ENCODE results near the gene CD28.

The CD28 gene

GRCh38 chr2:203722411-203722810 lies 16.0 kb downstream of the CD28 start:
- CTCF ChIA-PET, result no interaction called here
- POLR2A ChIA-PET, result no interaction called here
- H3K4me3 ChIP-seq (ENCODE audit: low read depth, low read length), result no peak overlapping the region
- TF ChIP-seq, protein P1, sequence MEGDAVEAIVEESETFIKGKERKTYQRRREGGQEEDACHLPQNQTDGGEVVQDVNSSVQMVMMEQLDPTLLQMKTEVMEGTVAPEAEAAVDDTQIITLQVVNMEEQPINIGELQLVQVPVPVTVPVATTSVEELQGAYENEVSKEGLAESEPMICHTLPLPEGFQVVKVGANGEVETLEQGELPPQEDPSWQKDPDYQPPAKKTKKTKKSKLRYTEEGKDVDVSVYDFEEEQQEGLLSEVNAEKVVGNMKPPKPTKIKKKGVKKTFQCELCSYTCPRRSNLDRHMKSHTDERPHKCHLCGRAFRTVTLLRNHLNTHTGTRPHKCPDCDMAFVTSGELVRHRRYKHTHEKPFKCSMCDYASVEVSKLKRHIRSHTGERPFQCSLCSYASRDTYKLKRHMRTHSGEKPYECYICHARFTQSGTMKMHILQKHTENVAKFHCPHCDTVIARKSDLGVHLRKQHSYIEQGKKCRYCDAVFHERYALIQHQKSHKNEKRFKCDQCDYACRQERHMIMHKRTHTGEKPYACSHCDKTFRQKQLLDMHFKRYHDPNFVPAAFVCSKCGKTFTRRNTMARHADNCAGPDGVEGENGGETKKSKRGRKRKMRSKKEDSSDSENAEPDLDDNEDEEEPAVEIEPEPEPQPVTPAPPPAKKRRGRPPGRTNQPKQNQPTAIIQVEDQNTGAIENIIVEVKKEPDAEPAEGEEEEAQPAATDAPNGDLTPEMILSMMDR (IDR thresholded peaks at IDR 0.05; ENCODE audit: insufficient read depth, low read length, missing control alignments), result no peak
- DNase-seq (ENCODE audit: low read depth, low spot score), result no peak

- no peak overlapping the region for H3K4me3 ChIP-seq (ENCODE audit: low read depth, low read length)
- ChIA-PET CTCF (interaction anchor here (0.9 to 1.1 kb wide), 2 partner anchors 14 to 55 kb away, joined by 3 read pairs; no protein-coding TSS in a partner anchor), POLR2A (no interaction called here)
- DNase-seq (ENCODE audit: low read depth, low spot score), result no peak
- TF ChIP-seq, protein P1 (IDR thresholded peaks at IDR 0.05; ENCODE audit: insufficient read depth, low read length, missing control alignments), result no peak
These were observed 21.9 kb downstream of the CD28 start for GRCh38 chr2:203728321-203728720.

DNA sequence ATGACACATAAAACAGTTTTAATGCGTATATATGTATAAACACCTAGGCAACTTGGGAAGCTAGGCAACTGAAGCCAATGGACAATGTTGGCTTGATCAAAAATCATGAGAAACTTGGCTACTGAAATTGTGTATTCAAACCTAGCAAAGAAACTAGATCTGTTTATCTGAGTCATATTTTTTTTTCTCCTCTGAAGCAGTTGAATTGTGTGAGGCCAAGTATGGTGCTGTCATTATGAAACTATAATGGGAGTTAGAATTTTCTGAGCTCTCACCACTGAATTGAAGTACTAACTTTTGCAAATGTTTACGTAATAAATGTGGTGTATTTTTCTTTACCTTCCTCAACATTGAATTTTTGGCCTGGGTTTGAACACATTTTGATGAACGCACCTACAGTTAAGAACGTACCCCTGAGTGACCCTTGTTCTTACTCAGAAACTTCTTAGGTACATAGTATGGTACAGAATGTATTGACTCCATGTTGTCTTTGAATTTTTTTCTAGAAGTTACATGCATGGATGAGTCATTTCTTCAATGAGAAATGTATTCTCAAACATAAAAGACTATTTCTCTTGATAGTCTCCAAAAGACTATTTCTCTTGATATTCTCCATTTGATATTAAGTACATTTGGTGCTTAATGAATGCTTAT lies 23.8 kb downstream of the CD28 start:
- H3K4me3 ChIP-seq (ENCODE audit: low read depth, low read length), result no peak overlapping the region
- POLR2A ChIA-PET, result no interaction called here
- CTCF ChIA-PET, result interaction anchor here (1.2 kb wide), 1 partner anchor 10 kb away, joined by 3 read pairs; no protein-coding TSS in a partner anchor
- no peak for DNase-seq (ENCODE audit: low read depth, low spot score)
- TF ChIP-seq, protein P1 (IDR thresholded peaks at IDR 0.05; ENCODE audit: insufficient read depth, low read length, missing control alignments), result no peak

DNA sequence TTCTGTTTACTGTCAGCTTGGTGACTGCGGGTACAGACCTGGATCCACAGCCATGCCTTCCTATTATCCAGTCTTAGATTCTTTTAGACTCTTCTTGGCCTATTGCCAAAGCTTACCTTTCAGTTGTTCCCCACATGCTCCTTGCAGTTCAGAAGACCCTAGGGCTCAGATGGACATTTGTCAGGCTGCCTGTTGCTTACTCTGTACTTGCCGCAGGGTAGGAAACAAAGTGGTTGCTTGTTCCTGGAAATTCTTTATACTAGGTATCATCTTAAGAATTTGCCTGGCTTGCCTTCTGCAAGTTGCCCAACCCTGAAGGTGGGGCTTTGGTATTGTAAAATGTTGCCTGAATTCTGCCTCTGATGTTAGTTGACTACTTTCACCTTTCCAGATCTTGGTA lies 24.4 kb downstream of the CD28 start:
- no peak overlapping the region for H3K4me3 ChIP-seq (ENCODE audit: low read depth, low read length)
- DNase-seq (ENCODE audit: low read depth, low spot score), result no peak
- ChIA-PET CTCF (interaction anchor here (1.2 kb wide), 1 partner anchor 9 kb away, joined by 3 read pairs; no protein-coding TSS in a partner anchor), POLR2A (no interaction called here)
- TF ChIP-seq, protein P1 (IDR thresholded peaks at IDR 0.05; ENCODE audit: insufficient read depth, low read length, missing control alignments), result no peak

DNA sequence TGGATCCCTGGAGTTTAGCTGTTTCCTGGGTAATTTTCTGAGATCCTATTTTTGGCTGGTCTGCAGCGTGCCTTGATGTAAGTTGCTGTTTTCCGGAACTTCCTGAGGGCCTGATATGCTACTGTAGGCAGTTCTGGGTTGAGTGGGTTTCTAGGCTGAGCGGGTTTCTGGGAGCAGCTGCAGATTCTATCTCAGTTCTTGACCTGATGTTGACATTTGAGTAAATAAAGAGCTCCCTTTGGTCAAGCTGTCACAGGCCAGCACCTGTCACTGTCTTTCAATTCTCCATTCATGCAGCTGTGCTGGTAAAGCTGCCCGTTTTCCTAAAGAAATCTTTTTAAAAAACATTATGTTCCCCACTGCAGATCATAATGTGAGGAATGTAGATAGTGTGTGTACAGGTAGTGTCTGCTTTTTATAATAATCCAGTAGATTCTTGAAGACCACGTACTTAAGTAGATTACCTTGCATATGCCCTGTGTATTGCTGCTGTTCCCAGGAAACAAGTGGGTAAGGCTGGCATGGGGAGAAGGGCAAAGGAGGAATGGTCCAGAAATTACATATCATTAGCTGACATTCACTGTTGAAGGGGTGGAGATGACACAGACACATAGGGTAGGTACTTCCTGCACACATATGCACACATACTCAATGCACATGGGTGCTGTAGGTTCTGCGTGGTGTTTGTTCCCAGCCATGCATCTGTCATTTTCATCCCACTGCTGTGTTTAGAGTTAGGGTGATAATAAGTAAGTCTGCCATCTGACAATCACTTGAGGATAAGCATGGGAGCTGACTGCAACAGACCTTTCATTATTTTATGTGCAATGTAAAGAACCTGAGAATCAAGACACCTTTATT lies 25.9 kb downstream of the CD28 start:
- DNase-seq (ENCODE audit: low read depth, low spot score), result no peak
- POLR2A ChIA-PET, result no interaction called here
- CTCF ChIA-PET, result interaction anchor here (1.1 to 1.7 kb wide), 3 partner anchors 8 to 11 kb away, joined by 3 read pairs; no protein-coding TSS in a partner anchor
- H3K4me3 ChIP-seq (ENCODE audit: low read depth, low read length), result no peak overlapping the region
- TF ChIP-seq, protein P1 (IDR thresholded peaks at IDR 0.05; ENCODE audit: insufficient read depth, low read length, missing control alignments), result no peak

DNA sequence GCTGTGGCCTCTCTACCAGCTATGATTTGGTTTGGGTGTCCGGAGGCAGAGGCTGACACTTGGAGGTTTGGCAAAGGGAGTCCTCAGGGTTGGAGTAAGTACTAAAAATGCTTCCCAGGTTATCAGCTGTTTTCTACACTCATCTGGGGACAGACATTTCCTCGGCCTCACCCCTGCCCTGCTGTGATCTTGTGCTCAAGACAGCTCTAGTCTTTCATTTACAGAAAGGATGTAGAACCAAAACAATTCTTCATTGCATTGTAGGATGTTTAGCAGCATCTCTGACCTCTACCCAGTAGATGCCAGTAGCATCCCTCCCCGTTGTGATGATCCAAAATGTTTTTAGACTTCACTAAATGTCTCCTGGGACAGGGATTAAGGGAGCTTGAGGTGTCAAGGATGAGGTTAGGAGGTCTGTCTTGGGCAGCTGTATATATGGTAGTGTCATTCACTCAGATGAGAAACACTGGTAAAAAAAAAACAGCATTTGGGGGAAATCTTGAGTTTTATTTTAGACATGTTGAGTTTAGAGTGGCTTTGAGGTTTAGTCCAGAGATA lies 26.6 kb downstream of the CD28 start:
- ChIA-PET POLR2A (no interaction called here), CTCF (interaction anchor here (1.1 to 1.7 kb wide), 2 partner anchors 11 to 12 kb away, joined by 3 read pairs; no protein-coding TSS in a partner anchor)
- TF ChIP-seq, protein P1 (IDR thresholded peaks at IDR 0.05; ENCODE audit: insufficient read depth, low read length, missing control alignments), result no peak
- H3K4me3 ChIP-seq (ENCODE audit: low read depth, low read length), result no peak overlapping the region
- no peak for DNase-seq (ENCODE audit: low read depth, low spot score)
